Pulmonary artery endothelial cell (primary cell): ENCODE data around the gene FMN1. TPM values are rescaled to one million over a fixed set of nuclear protein-coding genes. Genes with fewer than 3 reads are reported as not detected.

Experiments used
- DNase-seq: peaks from one replicate; pipeline ENCODE4 v3.0.0-alpha.2; 2011; ENCODE audit warnings: low read depth, low spot score
- total RNA-seq: library from RNA; depleted of rRNA; stranded (reverse); fragments of >200 nt; gene quantifications from 2 replicates; pipeline ENCODE4 v1.2.3, GENCODE V29; 2014

FMN1 gene
- under 0.01 and 0.04 TPM in 2 replicates for total RNA-seq

- peak; percentile 66 for DNase-seq
Measured at GRCh38 chr15:33194704-33195670, at the start of gene FMN1. Gene FMN1 (minus strand): TSS chr15:33194714. CDS start chr15:33154914, 39,800 bp downstream.

GRCh38 chr15:33243869-33244268 lies 49.4 kb upstream of the FMN1 start:
- DNase-seq, result no peak

- no peak for DNase-seq
Measured at GRCh38 chr15:33243393-33243792, 48.9 kb upstream of the FMN1 start.

- no peak for DNase-seq
Measured at GRCh38 chr15:33242669-33243191, 48.2 kb upstream of the FMN1 start.

GRCh38 chr15:33242165-33242564 lies 47.7 kb upstream of the FMN1 start:
- no peak for DNase-seq

- no peak for DNase-seq
Measured at GRCh38 chr15:33236841-33237509, 42.5 kb upstream of the FMN1 start.

- DNase-seq, result no peak
Measured at GRCh38 chr15:33234020-33234461, 39.5 kb upstream of the FMN1 start.

- no peak for DNase-seq
Measured at GRCh38 chr15:33226559-33227181, 32.2 kb upstream of the FMN1 start.

GRCh38 chr15:33218071-33218491 lies 23.6 kb upstream of the FMN1 start:
- no peak for DNase-seq

GRCh38 chr15:33215941-33216872 lies 21.7 kb upstream of the FMN1 start:
- peak; percentile 4 for DNase-seq

GRCh38 chr15:33211176-33211808 lies 16.8 kb upstream of the FMN1 start:
- DNase-seq, result no peak

GRCh38 chr15:33209575-33210481 lies 15.3 kb upstream of the FMN1 start:
- no peak for DNase-seq

GRCh38 chr15:33207646-33208045 lies 13.1 kb upstream of the FMN1 start:
- no peak for DNase-seq

- no peak for DNase-seq
Measured at GRCh38 chr15:33206366-33206765, 11.9 kb upstream of the FMN1 start.

GRCh38 chr15:33204926-33205325 lies 10.4 kb upstream of the FMN1 start:
- DNase-seq, result no peak

GRCh38 chr15:33204087-33204486 lies 9.6 kb upstream of the FMN1 start:
- DNase-seq, result no peak

GRCh38 chr15:33201491-33202231 lies 7.1 kb upstream of the FMN1 start:
- no peak for DNase-seq

- no peak for DNase-seq
Measured at GRCh38 chr15:33200903-33201302, 6.4 kb upstream of the FMN1 start.
